Measurements from ENCODE around the gene RHOH. TPM values are rescaled to one million over a fixed set of nuclear protein-coding genes. Genes with fewer than 3 reads are reported as not detected.

RHOH gene
- total and polyA plus RNA-seq, 9 donors: 0.10 to 0.87 (median 0.29) TPM

- no peaks in the 10 kb centered on the region for H3K36me3 ChIP-seq (ENCODE audit: control insufficient read depth, insufficient read depth, low read length)
- H3K27ac ChIP-seq (ENCODE audit: low read length): no peak overlapping the region
- DNase-seq: no peak
- H3K4me3 ChIP-seq (ENCODE audit: low read length): no peak overlapping the region
- H3K9me3 ChIP-seq (replicated peaks; ENCODE audit: control insufficient read depth, low read depth, low read length): no peaks in the 10 kb centered on the region
- WGBS (ENCODE audit: insufficient coverage): 100% methylated on average over 1 of the region's 9 CpGs
- H3K4me1 ChIP-seq (ENCODE audit: control insufficient read depth, insufficient read depth, low read length): no peaks in the 10 kb centered on the region
- H3K27me3 ChIP-seq (ENCODE audit: control insufficient read depth, insufficient read depth, low read length): no peaks in the 10 kb centered on the region
Observed at GRCh38 chr4:40214661-40215418, 18.0 kb downstream of the RHOH start.

- no peaks in the 10 kb centered on the region for H3K9me3 ChIP-seq (replicated peaks; ENCODE audit: control insufficient read depth, low read depth, low read length)
- H3K4me1 ChIP-seq (ENCODE audit: control insufficient read depth, insufficient read depth, low read length): no peaks in the 10 kb centered on the region
- H3K4me3 ChIP-seq (ENCODE audit: low read length): no peak overlapping the region
- H3K36me3 ChIP-seq (ENCODE audit: control insufficient read depth, insufficient read depth, low read length): no peaks in the 10 kb centered on the region
- no peak for DNase-seq
- H3K27ac ChIP-seq (ENCODE audit: low read length): no peak overlapping the region
- WGBS (ENCODE audit: insufficient coverage): no CpG with 5 or more reads among the region's 4 CpGs
- H3K27me3 ChIP-seq (ENCODE audit: control insufficient read depth, insufficient read depth, low read length): no peaks in the 10 kb centered on the region
Observed at GRCh38 chr4:40216622-40217366, 20.0 kb downstream of the RHOH start.

GRCh38 chr4:40221744-40222143 is 24.9 kb downstream of the RHOH start:
- no peak for DNase-seq
- 20% methylated on average over 1 of the region's 1 CpG for WGBS (ENCODE audit: insufficient coverage)
- H3K27ac ChIP-seq (ENCODE audit: low read length): no peak overlapping the region
- no peaks in the 10 kb centered on the region for H3K4me1 ChIP-seq (ENCODE audit: control insufficient read depth, insufficient read depth, low read length)
- no peaks in the 10 kb centered on the region for H3K36me3 ChIP-seq (ENCODE audit: control insufficient read depth, insufficient read depth, low read length)
- no peaks in the 10 kb centered on the region for H3K9me3 ChIP-seq (replicated peaks; ENCODE audit: control insufficient read depth, low read depth, low read length)
- H3K4me3 ChIP-seq (ENCODE audit: low read length): no peak overlapping the region
- H3K27me3 ChIP-seq (ENCODE audit: control insufficient read depth, insufficient read depth, low read length): no peaks in the 10 kb centered on the region

GRCh38 chr4:40223343-40223742 is 26.5 kb downstream of the RHOH start:
- H3K9me3 ChIP-seq (replicated peaks; ENCODE audit: control insufficient read depth, low read depth, low read length): no peaks in the 10 kb centered on the region
- H3K4me3 ChIP-seq (ENCODE audit: low read length): no peak overlapping the region
- H3K27ac ChIP-seq (ENCODE audit: low read length): no peak overlapping the region
- WGBS (ENCODE audit: insufficient coverage): no CpG with 5 or more reads among the region's 1 CpG
- H3K27me3 ChIP-seq (ENCODE audit: control insufficient read depth, insufficient read depth, low read length): no peaks in the 10 kb centered on the region
- DNase-seq: no peak
- no peaks in the 10 kb centered on the region for H3K4me1 ChIP-seq (ENCODE audit: control insufficient read depth, insufficient read depth, low read length)
- H3K36me3 ChIP-seq (ENCODE audit: control insufficient read depth, insufficient read depth, low read length): no peaks in the 10 kb centered on the region

- Histone ChIP-seq H3K27ac (ENCODE audit: low read length) (no peak overlapping the region), H3K27me3 (ENCODE audit: control insufficient read depth, insufficient read depth, low read length) (no peaks in the 10 kb centered on the region), H3K9me3 (replicated peaks; ENCODE audit: control insufficient read depth, low read depth, low read length) (no peaks in the 10 kb centered on the region), H3K4me1 (ENCODE audit: control insufficient read depth, insufficient read depth, low read length) (no peaks in the 10 kb centered on the region), H3K4me3 (ENCODE audit: low read length) (no peak overlapping the region), H3K36me3 (ENCODE audit: control insufficient read depth, insufficient read depth, low read length) (no peaks in the 10 kb centered on the region)
- DNase-seq: no peak
- no CpG with 5 or more reads among the region's 5 CpGs for WGBS (ENCODE audit: insufficient coverage)
Observed at GRCh38 chr4:40224432-40224831, 27.6 kb downstream of the RHOH start.

GRCh38 chr4:40225497-40225896 is 28.7 kb downstream of the RHOH start:
- DNase-seq: no peak
- WGBS (ENCODE audit: insufficient coverage): 98% methylated on average over 4 of the region's 5 CpGs

GRCh38 chr4:40227284-40227683 is 30.5 kb downstream of the RHOH start:
- no CpG with 5 or more reads among the region's 2 CpGs for WGBS (ENCODE audit: insufficient coverage)
- H3K9me3 ChIP-seq (replicated peaks; ENCODE audit: control insufficient read depth, low read depth, low read length): no peaks in the 10 kb centered on the region
- DNase-seq: peak; percentile 56
- no peak overlapping the region for H3K4me3 ChIP-seq (ENCODE audit: low read length)
- H3K36me3 ChIP-seq (ENCODE audit: control insufficient read depth, insufficient read depth, low read length): no peaks in the 10 kb centered on the region
- no peak overlapping the region for H3K27ac ChIP-seq (ENCODE audit: low read length)
- H3K27me3 ChIP-seq (ENCODE audit: control insufficient read depth, insufficient read depth, low read length): no peaks in the 10 kb centered on the region
- H3K4me1 ChIP-seq (ENCODE audit: control insufficient read depth, insufficient read depth, low read length): no peaks in the 10 kb centered on the region

More at GRCh38 chr4:40225497-40225896, 28.7 kb downstream of the RHOH start:
- Histone ChIP-seq H3K36me3 (ENCODE audit: control insufficient read depth, insufficient read depth, low read length) (no peaks in the 10 kb centered on the region), H3K4me3 (ENCODE audit: low read length) (no peak overlapping the region), H3K27ac (ENCODE audit: low read length) (no peak overlapping the region), H3K4me1 (ENCODE audit: control insufficient read depth, insufficient read depth, low read length) (no peaks in the 10 kb centered on the region), H3K9me3 (replicated peaks; ENCODE audit: control insufficient read depth, low read depth, low read length) (no peaks in the 10 kb centered on the region), H3K27me3 (ENCODE audit: control insufficient read depth, insufficient read depth, low read length) (no peaks in the 10 kb centered on the region)

- Histone ChIP-seq H3K27me3 (ENCODE audit: control insufficient read depth, insufficient read depth, low read length) (no peaks in the 10 kb centered on the region), H3K4me1 (ENCODE audit: control insufficient read depth, insufficient read depth, low read length) (no peaks in the 10 kb centered on the region), H3K9me3 (replicated peaks; ENCODE audit: control insufficient read depth, low read depth, low read length) (no peaks in the 10 kb centered on the region), H3K36me3 (ENCODE audit: control insufficient read depth, insufficient read depth, low read length) (no peaks in the 10 kb centered on the region), H3K4me3 (ENCODE audit: low read length) (no peak overlapping the region), H3K27ac (ENCODE audit: low read length) (no peak overlapping the region)
- 73% methylated on average over 3 of the region's 10 CpGs for WGBS (ENCODE audit: insufficient coverage)
- DNase-seq: no peak
Observed at GRCh38 chr4:40228497-40229365, 31.9 kb downstream of the RHOH start.

GRCh38 chr4:40231316-40231863 is 34.6 kb downstream of the RHOH start:
- Histone ChIP-seq H3K4me1 (ENCODE audit: control insufficient read depth, insufficient read depth, low read length) (no peaks in the 10 kb centered on the region), H3K27ac (ENCODE audit: low read length) (no peak overlapping the region), H3K27me3 (ENCODE audit: control insufficient read depth, insufficient read depth, low read length) (no peaks in the 10 kb centered on the region), H3K36me3 (ENCODE audit: control insufficient read depth, insufficient read depth, low read length) (no peaks in the 10 kb centered on the region), H3K4me3 (ENCODE audit: low read length) (no peak overlapping the region), H3K9me3 (replicated peaks; ENCODE audit: control insufficient read depth, low read depth, low read length) (no peaks in the 10 kb centered on the region)
- DNase-seq: no peak
- 78% methylated on average over 8 of the region's 8 CpGs for WGBS (ENCODE audit: insufficient coverage)

GRCh38 chr4:40232610-40233009 is 35.8 kb downstream of the RHOH start:
- no peak overlapping the region for H3K4me3 ChIP-seq (ENCODE audit: low read length)
- no peak overlapping the region for H3K27ac ChIP-seq (ENCODE audit: low read length)
- H3K27me3 ChIP-seq (ENCODE audit: control insufficient read depth, insufficient read depth, low read length): no peaks in the 10 kb centered on the region
- DNase-seq: no peak
- 86% methylated on average over 2 of the region's 3 CpGs for WGBS (ENCODE audit: insufficient coverage)
- H3K36me3 ChIP-seq (ENCODE audit: control insufficient read depth, insufficient read depth, low read length): no peaks in the 10 kb centered on the region
- H3K9me3 ChIP-seq (replicated peaks; ENCODE audit: control insufficient read depth, low read depth, low read length): no peaks in the 10 kb centered on the region
- no peaks in the 10 kb centered on the region for H3K4me1 ChIP-seq (ENCODE audit: control insufficient read depth, insufficient read depth, low read length)

Measured in muscle of leg (tissue), 11 donors.